Endometrial microvascular endothelial cells (primary cell): ENCODE results near the gene SNX6. TPM values are rescaled to one million over a fixed set of nuclear protein-coding genes. Genes with fewer than 3 reads are reported as not detected.
"Not testable (repeated sequence)": the region's sequence is repeated elsewhere in the genome, so short reads cannot be mapped to it uniquely, and the experiment has no call there.

Source experiments
- in situ Hi-C: cut with HindIII; loops from 2 replicates; pipeline ENCODE4 v1.10.0; 2017; ENCODE audit warnings: low sequenced_read_pairs, low pct_unique_long_range_greater_than_20kb; ENCODE audit errors: inconsistent ontology term
- total RNA-seq: library from RNA; depleted of rRNA; stranded (reverse); fragments of >200 nt; gene quantifications from one replicate; pipeline ENCODE4 v1.2.3, GENCODE V29; 2015; ENCODE audit errors: inconsistent ontology term

Gene SNX6
- total RNA-seq, 1 donor from 2014 or later = 298 TPM

DNA sequence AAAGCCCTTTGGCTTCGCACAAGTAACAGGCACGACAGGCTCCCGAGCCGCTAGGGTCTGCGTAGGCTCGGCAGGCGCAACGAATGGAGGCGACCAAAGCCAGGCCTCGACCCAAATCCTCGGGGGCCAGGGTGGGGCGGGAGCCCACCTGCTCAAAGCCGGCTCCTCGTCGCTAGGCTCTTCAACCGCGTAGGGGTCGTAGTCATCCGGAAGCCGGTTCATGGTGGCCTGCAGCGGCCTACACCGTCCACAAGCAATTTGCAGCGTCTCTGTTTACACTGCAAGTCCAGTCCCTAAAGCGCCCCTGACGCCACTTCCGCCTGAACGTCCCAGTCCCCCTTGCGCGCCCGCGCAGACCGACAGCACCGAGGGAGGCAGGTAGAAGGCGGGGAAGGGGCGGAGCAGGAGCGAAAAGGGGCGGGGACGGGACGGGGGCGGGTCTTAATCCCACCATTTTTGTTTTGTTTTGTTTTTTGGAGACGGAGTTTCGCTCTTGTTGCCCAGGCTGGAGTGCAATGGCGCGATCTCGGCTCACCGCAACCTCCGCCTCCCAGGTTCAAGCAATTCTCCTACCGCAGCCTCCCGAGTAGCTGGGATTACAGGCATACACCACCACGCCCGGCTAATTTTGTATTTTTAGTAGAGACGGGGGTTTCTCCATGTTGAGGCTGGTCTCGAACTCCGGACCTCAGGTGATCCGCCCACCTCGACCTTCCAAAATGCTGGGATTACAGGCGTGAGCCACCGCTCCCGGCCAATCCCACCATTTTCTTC lies 90.4 kb downstream of the SNX6 start, which contains the start of gene EAPP:
TSS of gene EAPP (minus strand) at position 295 of the 774 bp plus-strand sequence. CDS start at position 222, 73 bp downstream.
- in situ Hi-C loops = no loop called here

- in situ Hi-C loops = no loop called here
Observed at GRCh38 chr14:34538871-34539406, 91.0 kb downstream of the SNX6 start.

DNA sequence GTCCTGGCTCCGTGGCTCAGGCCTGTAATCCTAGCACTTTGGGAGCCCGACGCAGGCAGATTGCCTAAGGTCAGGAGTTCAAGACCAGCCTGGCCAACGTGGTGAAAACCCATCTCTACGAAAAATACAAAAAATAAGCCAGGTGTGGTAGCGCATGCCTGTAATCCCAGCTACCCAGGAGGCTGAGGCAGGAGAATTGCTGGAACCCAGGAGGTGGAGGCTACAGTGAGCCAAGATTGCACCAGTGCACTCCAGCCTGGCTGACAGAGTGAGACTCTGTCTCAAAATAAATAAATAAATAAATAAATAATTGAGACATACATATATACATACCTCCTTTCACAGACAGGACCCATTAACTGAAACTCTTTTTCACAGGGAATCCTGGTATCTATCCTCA lies 91.9 kb downstream of the SNX6 start:
- in situ Hi-C loops = not testable (repeated sequence)

GRCh38 chr14:34537677-34538009 lies 92.3 kb downstream of the SNX6 start:
- in situ Hi-C loops = no loop called here

- in situ Hi-C loops = no loop called here
Observed at GRCh38 chr14:34536951-34537676, 92.8 kb downstream of the SNX6 start.

DNA sequence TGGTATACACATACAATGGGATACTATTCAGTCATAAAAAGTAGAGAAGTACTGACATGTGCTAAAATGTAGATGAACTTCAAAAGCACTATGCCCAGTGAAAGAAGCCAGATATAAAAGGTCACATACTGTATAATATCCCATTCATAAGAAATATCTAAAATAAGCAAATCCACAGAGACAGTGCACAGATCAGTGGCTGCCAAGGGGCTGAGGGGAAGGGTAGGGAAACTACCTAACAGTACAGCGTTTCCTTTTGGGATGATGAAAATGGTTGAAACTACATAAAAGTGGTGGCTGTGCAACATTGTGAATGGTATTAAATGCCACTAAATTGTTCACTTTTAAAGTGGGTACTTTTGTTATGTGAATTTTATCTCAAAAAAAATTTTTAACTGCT lies 102.4 kb downstream of the SNX6 start:
- in situ Hi-C loops = no loop called here

DNA sequence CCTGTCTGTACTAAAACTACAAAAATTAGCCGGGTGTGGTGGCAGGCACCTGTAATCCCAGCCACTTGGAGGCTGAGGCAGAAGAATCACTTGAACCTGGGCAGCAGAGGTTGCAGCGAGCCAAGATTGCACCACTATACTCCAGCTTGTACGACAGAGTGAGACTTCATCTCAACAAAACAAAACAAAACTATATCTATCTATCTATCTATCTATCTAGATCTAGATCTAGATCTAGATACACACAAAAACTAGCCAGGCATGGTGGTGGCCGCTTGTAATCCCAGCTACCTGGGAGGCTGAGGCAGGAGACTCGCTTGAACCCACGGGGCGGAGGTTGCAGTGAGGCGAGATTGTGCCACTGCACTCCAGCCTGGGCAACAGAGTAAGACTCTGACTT lies 105.7 kb downstream of the SNX6 start:
- in situ Hi-C loops = not testable (repeated sequence)

DNA sequence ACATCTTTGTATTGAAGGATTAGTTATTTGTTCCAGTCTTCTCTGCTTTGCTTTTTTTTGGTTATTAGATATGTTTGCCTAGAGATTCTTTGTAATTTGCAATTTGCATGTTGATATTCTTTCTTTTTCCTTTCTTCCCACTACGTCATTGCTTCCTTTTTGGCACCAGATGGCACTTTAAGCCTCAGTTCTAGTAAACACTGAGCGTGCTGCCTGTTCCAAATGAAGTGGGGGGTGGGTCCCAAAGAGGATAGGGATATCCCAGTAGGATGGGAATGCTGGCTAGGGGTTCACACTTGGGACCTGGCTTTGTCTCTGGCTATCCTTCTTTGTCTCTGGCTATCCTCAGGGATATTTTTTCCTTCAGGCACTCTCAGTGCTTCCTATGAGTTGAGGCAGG lies 107.5 kb downstream of the SNX6 start:
- in situ Hi-C loops = no loop called here

GRCh38 chr14:34521071-34521470 lies 108.9 kb downstream of the SNX6 start:
- in situ Hi-C loops = not testable (repeated sequence)

- in situ Hi-C loops = not testable (repeated sequence)
Observed at GRCh38 chr14:34520304-34520970, 109.5 kb downstream of the SNX6 start.

Other genes with a start within 250 kb of the SNX6 start
- gene SPTSSA, start 167.9 kb downstream of the SNX6 start, total RNA-seq = 15.2 TPM
- 34.8 TPM for gene EAPP, start 90.4 kb downstream of the SNX6 start, total RNA-seq
- gene CFL2, start 84.4 kb upstream of the SNX6 start, total RNA-seq = 89.3 TPM
- 45.0 TPM for gene BAZ1A, start 245.2 kb upstream of the SNX6 start, total RNA-seq